Tibial nerve (tissue), 4 donors: ENCODE results near the gene VCAN. TPM values are rescaled to one million over a fixed set of nuclear protein-coding genes. Genes with fewer than 3 reads are reported as not detected.

ENCODE experiments used
- DNase-seq, 2 donors: peaks; one replicate each; pipeline ENCODE4 v3.0.0-alpha.2; 2019; ENCODE audit warnings: low spot score in 2 of 2
- H3K27ac ChIP-seq, 4 donors: fragments of 200-600 bp; sonication (generic) in 3 of 4; one replicate each; pipeline ENCODE4 v1.5.1; 2017 to 2019; ENCODE audit warnings: mild to moderate bottlenecking in 1 of 4
- H3K27me3 ChIP-seq, 2 donors: fragments of 200-600 bp; sonication (generic) in 1 of 2; one replicate each; pipeline versions ENCODE4 v1.5.1 to v1.6.0; 2017 to 2019
- H3K36me3 ChIP-seq, 3 donors: fragments of 200-600 bp; sonication (generic); one replicate each; pipeline ENCODE4 v1.5.1; 2018 to 2019
- H3K4me1 ChIP-seq, 4 donors: fragments of 200-600 bp; sonication (generic) in 3 of 4; one replicate each; pipeline ENCODE4 v1.5.1; 2017 to 2019
- H3K4me3 ChIP-seq, 4 donors: fragments of 200-600 bp; sonication (generic) in 3 of 4; one replicate each; pipeline ENCODE4 v1.5.1; 2017 to 2019; ENCODE audit warnings: mild to moderate bottlenecking in 1 of 4, moderate library complexity in 1 of 4
- H3K9me3 ChIP-seq, 4 donors: fragments of 200-600 bp; sonication (generic) in 3 of 4; one replicate each; pipeline ENCODE4 v1.5.1; 2017 to 2019
- EP300 ChIP-seq, 2 donors: sonication (generic); formaldehyde crosslinking; IDR thresholded peaks; one replicate each; pipeline ENCODE4 v1.6.1; 2017; ENCODE audit warnings: antibody characterized with exemption in 2 of 2, mild to moderate bottlenecking in 1 of 2
- POLR2A ChIP-seq, 2 donors: fragments of 450-650 bp; IDR thresholded peaks; one replicate each; pipeline ENCODE4 v1.6.1; 2017; ENCODE audit warnings: antibody characterized with exemption in 2 of 2, mild to moderate bottlenecking in 2 of 2, moderate library complexity in 2 of 2
- WGBS, 2 donors: methylation state at CpG; one replicate each; pipeline ENCODE4 v1.1.5; 2018; 5-methylcytosine and 5-hydroxymethylcytosine counted together
- total RNA-seq, 4 donors: library from RNA; depleted of rRNA; stranded (reverse); fragments of >200 nt; gene quantifications; one replicate each; pipeline ENCODE4 v1.1.0, GENCODE V29; 2016
- TF ChIP-seq, protein P1 (sequence below), 5 experiments: fragments of 200-600 bp in 3 of 5; fragments of 450-650 bp in 2 of 5; sonication (generic) in 3 of 5; IDR thresholded peaks; one replicate each; pipeline ENCODE4 v1.5.1; 2016 to 2019; ENCODE audit warnings: antibody characterized with exemption in 5 of 5, mild to moderate bottlenecking in 3 of 5, moderate library complexity in 2 of 5

VCAN gene
- total RNA-seq, 4 donors from 2014 or later, result 45.7 to 145 (median 65.4) TPM

DNA sequence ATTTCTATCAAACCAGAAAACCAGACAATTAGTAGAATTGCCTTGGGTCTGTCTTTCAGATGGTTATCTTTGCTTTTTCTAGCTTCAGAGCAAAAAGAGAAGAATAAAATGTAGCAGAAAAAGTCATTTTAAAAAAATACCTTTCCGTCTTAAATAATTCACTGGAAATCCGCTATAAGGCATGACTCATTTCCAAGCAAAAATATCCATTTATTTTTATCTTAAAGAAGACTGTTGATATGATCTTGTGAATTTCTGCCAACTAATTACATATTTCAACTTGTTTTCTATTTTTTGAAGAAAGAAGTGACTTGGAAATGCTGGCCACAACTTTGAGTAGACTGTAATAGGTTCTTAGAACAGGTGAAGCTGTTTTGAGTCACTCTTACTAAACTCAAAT lies 83.7 kb downstream of the VCAN start:
- Histone ChIP-seq H3K9me3 (no peaks in the 10 kb centered on the region), H3K27me3 (no peaks in the 10 kb centered on the region), H3K4me3 (no peak overlapping the region), H3K4me1 (peaks cover 0 to 19% (median 2%) of the 10 kb centered on the region in 4 donors), H3K36me3 (no peaks in the 10 kb centered on the region), H3K27ac (no peak overlapping the region)
- no peak for DNase-seq
- TF ChIP-seq EP300 (IDR thresholded peaks at IDR 0.05) (no peak), POLR2A (IDR thresholded peaks at IDR 0.05) (no peak)
- TF ChIP-seq, protein P1, sequence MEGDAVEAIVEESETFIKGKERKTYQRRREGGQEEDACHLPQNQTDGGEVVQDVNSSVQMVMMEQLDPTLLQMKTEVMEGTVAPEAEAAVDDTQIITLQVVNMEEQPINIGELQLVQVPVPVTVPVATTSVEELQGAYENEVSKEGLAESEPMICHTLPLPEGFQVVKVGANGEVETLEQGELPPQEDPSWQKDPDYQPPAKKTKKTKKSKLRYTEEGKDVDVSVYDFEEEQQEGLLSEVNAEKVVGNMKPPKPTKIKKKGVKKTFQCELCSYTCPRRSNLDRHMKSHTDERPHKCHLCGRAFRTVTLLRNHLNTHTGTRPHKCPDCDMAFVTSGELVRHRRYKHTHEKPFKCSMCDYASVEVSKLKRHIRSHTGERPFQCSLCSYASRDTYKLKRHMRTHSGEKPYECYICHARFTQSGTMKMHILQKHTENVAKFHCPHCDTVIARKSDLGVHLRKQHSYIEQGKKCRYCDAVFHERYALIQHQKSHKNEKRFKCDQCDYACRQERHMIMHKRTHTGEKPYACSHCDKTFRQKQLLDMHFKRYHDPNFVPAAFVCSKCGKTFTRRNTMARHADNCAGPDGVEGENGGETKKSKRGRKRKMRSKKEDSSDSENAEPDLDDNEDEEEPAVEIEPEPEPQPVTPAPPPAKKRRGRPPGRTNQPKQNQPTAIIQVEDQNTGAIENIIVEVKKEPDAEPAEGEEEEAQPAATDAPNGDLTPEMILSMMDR (IDR thresholded peaks at IDR 0.05), result no peak
- WGBS, 2 donors, result 76 to 89% methylated on average over 2 of the region's 2 CpGs

DNA sequence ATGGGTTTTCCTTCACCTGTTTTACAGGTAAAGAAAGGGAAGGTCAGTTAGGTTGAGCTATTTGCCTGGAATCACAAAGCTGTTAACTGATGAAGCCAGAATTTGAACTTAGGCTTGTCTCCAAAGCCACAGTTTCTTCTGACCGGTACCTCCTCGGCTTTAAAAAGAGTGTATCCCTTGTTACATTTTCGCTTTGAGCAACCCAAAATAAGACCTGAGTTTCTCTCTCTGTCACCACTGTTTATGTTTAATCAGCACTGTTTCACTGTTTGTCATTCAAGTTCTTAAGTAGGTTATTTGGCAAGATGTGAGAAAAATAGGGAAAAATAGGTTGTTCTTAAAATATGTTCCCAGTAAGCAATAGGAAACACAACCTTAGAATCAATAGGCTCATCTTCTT lies 84.6 kb downstream of the VCAN start:
- H3K27me3 ChIP-seq, result no peaks in the 10 kb centered on the region
- WGBS, 2 donors, result 80 to 97% methylated on average over 3 of the region's 3 CpGs
- no peak overlapping the region for H3K4me3 ChIP-seq
- no peaks in the 10 kb centered on the region for H3K36me3 ChIP-seq
- peaks cover 0 to 17% (median 2%) of the 10 kb centered on the region in 4 donors for H3K4me1 ChIP-seq
- no peak for DNase-seq
- TF ChIP-seq, protein P1 (IDR thresholded peaks at IDR 0.05), result no peak
- TF ChIP-seq EP300 (IDR thresholded peaks at IDR 0.05), result no peak
- TF ChIP-seq POLR2A (IDR thresholded peaks at IDR 0.05), result no peak
- no peaks in the 10 kb centered on the region for H3K9me3 ChIP-seq
- H3K27ac ChIP-seq, result no peak overlapping the region

DNA sequence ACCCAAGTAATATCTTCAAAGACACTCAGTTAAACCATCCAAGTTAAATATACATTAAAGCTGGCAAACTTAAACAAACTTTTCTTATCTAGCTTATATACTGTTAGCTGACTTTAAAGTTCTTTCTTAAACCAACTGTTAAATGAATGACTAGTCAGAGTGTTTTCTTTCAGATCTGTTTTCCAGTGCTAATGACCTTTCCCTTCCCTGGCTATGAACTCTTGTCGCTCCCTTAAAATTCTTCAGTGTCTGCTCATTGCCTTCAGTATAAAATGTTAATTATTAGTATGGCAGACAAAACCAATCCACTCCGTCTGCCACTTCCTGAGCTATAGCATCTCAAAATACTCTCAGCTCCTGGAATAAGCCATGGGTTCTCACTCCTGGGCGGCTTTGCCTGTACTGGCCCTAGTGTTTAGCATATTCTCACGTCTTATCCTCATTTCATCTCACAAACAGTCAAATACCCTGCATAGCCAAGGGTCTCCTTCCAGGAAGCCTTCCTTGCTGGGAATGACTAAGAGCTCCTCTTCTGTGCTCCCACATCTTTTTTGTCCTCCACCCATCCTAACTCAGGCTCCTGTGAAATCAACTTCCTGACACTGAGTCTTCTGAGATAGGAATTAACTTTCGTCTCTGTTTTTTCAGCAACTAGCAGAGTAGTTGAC lies 87.7 kb downstream of the VCAN start:
- TF ChIP-seq POLR2A (IDR thresholded peaks at IDR 0.05) (no peak), EP300 (IDR thresholded peaks at IDR 0.05) (no peak)
- Histone ChIP-seq H3K4me1 (peaks cover 0 to 40% (median 5%) of the 10 kb centered on the region in 4 donors), H3K4me3 (no peak overlapping the region), H3K36me3 (no peaks in the 10 kb centered on the region), H3K27me3 (no peaks in the 10 kb centered on the region), H3K9me3 (no peaks in the 10 kb centered on the region), H3K27ac (no peak overlapping the region)
- WGBS, 2 donors, result 65 to 71% methylated on average over 5 of the region's 5 CpGs
- DNase-seq, result no peak

DNA sequence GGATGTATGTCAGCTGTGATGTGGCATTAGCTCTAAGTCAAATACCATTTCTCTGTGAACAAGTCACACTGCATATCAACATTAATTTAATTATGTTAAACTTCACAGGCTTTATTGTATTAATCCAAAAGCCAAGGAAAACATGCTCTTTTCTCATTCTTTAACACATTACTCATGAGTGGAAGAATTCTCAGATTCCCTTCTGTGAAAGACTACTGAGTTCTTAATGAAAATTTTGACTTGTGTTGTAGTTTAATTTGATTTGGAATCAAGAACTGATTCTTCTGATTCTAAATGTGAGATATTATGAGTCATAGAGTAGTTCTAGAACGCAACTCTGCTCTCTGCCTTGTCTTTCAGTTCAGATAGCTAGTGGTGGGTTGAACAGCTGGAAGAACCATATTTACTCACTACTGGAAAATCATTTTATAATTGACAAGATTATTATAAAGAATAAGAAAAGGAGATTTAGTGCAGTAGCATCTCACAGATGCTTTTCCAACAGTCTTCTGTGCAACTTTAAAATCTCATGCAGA lies 90.6 kb downstream of the VCAN start:
- Histone ChIP-seq H3K27ac (peak overlapping the region; percentile 41 to 75 (median 61)), H3K36me3 (no peaks in the 10 kb centered on the region), H3K9me3 (no peaks in the 10 kb centered on the region), H3K4me1 (peaks cover 0 to 42% (median 5%) of the 10 kb centered on the region in 4 donors), H3K4me3 (no peak overlapping the region), H3K27me3 (no peaks in the 10 kb centered on the region)
- TF ChIP-seq POLR2A (IDR thresholded peaks at IDR 0.05), result no peak
- TF ChIP-seq EP300 (IDR thresholded peaks at IDR 0.05), result no peak
- TF ChIP-seq, protein P1 (IDR thresholded peaks at IDR 0.05), result no peak
- DNase-seq, result no peak
- 24 to 36% methylated on average over 1 of the region's 1 CpG for WGBS, 2 donors

DNA sequence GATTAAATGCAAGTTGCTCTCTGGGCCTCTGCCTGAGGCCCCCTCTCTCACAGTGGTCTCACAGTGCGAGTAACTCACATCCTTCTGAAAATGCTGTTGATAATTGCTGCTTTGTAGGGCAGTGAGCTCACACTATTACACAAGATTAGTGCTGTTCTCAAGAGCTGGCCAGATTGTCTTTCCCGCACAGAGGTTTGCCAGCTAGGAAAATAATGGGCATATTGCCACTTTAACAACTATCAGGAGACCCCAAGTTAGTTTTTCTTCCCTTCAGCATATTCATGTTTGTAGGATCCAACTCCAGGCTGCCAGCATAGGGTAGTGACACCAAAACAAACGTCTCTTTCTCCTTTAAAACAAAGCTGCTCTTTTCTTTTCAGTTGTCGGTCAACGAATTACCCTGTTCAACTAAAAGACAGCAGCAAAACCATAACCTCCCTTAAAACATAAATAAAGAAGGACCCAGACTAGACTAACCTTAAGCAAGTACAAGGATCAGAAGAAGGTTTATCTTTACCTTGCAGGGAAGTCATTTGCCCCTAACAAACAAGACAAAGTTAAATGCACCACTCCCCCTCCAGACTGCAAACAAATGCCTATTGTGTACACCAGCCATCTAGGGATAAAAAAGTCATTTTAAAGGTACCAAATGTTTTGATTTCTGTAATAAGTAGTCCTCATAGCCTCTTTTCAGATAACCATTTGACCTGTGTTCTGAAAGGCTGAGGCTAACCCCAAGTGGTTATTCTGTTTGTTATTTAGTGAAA lies 91.4 kb downstream of the VCAN start:
- DNase-seq, result peak in 1 of 2 donors; percentile 45
- no peaks in the 10 kb centered on the region for H3K9me3 ChIP-seq
- H3K27me3 ChIP-seq, result no peaks in the 10 kb centered on the region
- H3K4me1 ChIP-seq, result peaks cover 0 to 48% (median 5%) of the 10 kb centered on the region in 4 donors
- H3K4me3 ChIP-seq, result no peak overlapping the region
- WGBS, 2 donors, result 22 to 34% methylated on average over 5 of the region's 5 CpGs
- H3K27ac ChIP-seq, result peak overlapping the region; percentile 41 to 75 (median 61)
- no peaks in the 10 kb centered on the region for H3K36me3 ChIP-seq
- TF ChIP-seq EP300 (IDR thresholded peaks at IDR 0.05) (peak in 1 of 2 donors; percentile 56), POLR2A (IDR thresholded peaks at IDR 0.05) (no peak)
- TF ChIP-seq, protein P1 (IDR thresholded peaks at IDR 0.05), result no peak
